Stimulated activated CD4-positive, alpha-beta T cell treated with anti-CD3 and anti-CD28 coated beads, Interleukin-12 subunit alpha, Interleukin-12 subunit beta, amount 100 ng/mL, for 24 hours (primary cell): ENCODE measurements around the gene PDZRN4.
"Not testable (repeated sequence)": the region's sequence is repeated elsewhere in the genome, so short reads cannot be mapped to it uniquely, and the experiment has no call there.

Experiments
- DNase-seq, 2 experiments: peaks; one replicate each; pipeline ENCODE4 v3.0.0-alpha.2; 2020; ENCODE audit warnings: low read depth in 2 of 2

The PDZRN4 gene

DNA sequence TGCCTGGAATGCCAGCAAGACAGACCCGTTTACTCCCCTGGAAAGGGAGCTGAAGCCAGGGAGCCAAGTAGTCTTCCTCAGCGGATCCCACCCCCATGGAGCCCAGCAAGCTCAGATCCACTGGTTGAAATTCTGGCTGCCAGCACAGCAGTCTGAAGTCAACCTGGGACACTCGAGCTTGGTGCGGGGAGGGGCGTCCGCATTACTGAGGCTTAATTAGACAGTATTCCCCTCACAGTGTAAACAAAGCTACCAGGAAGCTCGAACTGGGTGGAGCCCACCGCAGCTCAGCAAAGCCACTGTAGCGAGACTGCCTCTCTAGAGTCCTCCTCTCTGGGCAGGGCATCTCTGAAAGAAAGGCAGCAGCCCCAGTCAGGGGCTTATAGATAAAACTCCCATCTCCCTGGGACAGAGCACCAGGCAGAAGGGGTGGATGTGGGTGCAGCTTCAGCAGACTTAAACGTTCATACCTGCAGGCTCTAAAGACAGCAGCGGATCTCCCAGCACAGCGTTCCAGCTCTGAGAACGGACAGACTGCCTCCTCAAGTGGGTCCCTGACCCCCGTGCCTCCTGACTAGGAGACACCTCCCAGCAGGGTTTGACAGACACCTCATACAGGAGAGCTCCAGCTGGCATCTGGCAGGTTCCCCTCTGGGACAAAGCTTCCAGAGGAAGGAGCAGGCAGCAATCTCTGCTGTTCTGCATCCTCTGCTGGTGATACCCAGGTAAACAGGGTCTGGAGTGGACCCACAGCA lies 92.4 kb downstream of the PDZRN4 start:
- DNase-seq, result not testable (repeated sequence)

DNA sequence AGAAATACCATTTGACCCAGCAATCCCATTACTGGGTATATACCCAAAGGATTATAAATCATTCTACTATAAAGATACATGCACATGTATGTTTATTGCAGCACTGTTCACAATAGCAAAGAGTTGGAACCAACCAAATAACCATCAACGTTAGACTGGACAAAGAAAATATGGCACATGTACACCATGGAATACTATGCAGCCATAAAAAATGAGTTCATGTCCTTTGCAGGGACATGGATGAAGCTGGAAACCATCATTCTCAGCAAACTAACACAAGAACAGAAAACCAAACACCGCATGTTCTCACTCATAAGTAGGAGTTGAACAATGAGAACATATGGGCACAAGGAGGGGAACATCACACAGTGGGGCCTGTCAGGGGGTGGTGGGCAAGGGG lies 97.3 kb downstream of the PDZRN4 start:
- DNase-seq, result not testable (repeated sequence)

DNA sequence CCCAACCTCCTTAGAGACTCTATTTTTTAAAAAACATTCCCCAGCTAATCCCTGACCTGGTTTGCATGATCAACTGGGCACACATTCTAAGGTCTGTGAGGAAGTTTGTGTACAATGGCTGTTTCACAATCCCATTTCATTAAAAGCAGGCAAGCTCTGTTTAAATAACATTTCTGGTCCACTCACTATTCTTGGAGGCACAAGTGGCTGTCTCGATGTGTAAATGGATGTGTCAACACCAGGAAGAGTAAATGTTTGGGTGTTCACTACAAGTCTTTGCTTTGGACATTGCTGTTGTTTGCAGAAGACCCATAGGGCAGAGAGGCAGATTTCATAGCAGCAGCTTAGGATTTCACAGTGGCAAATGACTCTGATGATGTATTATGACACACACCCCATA lies 98.3 kb downstream of the PDZRN4 start:
- DNase-seq, result no peak

DNA sequence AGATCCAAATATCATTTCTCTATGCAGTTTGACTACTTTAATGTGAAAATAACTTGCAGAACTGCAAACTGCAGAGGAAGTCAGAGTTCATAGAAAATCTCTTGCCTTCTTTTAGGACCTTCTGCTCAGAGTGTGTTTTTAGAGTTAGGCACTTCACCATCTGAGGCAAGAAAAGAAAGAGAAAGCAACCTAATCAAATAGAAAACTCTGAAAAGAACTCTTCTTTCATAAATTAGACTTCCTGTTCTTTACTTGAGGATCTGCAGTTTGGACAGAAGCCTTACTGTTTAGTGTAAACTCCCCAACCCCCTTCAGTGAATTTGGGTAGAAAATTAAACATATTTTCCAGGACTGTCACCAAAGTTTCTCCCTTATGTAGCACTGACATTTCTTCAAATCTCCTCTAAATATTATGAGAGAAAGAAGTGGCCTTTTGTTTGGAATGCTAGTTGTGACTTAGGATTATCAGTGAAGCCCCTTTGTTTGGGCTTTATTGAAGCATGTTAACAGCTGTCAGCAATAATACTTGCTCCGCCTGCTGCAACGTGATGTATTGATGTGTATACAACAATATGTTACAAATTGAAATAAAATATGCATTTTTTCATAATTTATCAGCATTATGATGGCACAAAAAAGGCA lies 99.5 kb downstream of the PDZRN4 start:
- DNase-seq, result no peak

DNA sequence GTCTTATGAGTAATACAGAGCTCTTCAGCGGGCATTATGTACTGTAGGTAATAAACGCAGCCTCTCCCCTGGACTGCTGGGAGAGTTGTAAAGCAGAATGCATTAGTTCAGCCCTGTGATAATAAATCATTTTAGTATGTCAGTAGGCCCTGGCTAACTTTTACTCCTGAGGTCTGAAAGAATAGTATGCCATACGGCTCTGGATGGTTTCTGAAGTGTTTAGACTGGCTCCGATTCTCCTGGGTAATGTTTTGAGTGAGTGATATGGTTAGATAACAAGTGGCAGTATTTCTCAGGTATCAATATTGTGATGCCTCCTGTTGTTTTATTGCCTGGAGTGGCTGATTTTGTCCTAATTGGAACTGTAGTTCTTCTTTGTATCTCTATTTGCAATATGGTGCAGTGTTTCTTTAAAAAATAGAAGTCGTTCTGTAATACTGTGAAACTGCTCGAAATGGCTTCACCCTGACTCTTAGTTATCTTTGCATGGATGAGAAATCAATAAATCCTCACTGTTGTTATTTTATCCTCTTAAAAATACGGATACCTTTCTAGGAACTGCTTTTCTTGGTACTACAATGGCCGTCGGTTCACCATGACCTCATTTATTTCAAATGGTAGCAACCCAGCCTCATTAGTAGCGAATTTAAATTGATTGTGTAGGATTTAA lies 100.2 kb downstream of the PDZRN4 start:
- DNase-seq, result no peak

DNA sequence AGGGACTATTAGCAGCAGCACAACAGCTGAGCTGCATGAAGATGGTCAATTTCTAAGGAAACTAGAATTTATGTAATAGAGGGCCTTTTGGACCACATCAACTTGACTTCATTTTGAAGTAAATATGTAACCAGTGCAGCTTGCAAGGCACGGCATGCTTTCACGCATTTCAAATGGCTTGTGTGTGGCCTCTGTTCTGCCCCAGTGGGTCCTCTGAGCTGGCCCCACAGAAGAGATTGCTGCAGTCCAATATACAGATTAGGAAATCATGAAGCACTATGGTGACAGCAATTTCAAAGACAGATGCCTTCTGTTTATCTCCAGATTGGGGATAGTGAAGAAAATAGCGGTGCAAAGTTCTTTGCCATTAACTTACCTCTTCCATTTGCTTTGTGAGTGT lies 101.4 kb downstream of the PDZRN4 start:
- DNase-seq, result no peak

DNA sequence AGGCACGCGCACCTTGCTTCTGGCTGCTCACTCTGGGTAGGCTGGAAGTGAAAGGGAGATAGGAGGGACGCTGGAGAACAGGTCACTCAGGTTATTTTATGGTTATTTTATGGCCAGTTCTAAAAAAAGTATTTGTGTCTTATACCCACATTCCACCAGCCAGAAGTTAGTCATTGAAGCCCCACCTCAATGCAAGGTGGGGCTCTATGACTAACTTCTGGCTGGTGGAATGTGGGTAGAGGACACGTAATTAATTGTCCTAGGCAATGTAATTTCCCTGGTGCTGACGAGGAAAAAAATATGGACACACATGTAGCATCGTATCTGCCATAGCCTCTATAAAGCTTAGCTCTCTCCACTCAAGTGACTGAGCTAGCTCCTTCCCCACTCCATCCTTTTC lies 104.9 kb downstream of the PDZRN4 start:
- no peak for DNase-seq

DNA sequence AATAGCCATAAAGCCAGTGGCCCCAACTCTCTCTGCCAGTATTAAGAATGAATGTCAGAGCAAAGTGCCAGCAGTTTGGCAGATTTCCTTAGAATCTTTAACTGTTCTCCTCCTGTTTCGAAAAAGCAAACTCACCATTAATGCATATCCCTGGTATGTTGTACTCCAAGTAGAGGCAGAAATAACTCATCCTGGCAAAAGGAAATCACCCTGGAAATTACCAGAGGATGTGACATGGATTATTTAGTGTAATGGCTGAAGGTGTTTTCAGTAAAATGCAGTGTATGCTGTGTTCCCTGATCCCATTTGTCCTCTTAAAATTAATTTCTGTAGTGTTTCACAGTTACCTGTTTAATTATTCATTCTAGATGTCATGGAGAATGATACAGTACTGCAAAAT lies 105.3 kb downstream of the PDZRN4 start:
- DNase-seq, result no peak

DNA sequence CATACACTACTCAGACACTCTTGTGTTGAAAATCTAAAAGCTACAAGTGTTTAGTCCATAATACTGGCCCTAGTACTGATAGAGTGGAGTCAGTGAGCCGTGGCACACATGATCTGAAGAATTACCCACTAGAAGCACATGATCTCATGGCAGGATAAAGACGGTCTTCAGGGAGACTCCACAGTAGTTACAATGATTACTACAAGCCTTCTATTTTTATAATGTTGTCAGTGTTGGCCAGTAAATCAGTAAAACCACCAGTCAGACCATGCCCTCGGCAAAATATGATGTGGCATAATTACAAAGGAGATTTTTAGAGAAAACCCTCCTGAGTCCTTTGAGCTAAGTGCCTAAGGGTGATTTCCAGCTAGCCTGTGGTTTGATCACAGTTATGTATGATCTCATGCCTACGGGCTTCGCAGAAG lies 114.9 kb downstream of the PDZRN4 start:
- no peak for DNase-seq

DNA sequence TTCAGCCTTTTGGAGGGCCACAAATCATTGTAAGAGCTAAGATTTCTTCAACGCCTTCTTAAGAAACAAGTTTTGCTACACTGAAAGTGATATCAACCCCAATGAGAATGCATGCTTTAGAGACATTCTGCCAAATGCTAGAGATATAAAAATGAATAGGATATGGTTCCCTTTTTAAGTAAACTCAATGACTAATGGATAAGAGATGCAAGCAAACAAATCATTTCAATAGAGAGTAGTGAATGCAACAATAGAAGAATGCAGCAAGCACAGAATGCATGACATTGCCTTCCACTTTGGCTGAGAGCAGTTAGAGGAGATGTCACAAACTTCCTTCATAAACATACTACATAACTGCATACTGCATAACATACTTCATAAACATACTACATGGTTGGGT lies 116.4 kb downstream of the PDZRN4 start:
- DNase-seq, result no peak

DNA sequence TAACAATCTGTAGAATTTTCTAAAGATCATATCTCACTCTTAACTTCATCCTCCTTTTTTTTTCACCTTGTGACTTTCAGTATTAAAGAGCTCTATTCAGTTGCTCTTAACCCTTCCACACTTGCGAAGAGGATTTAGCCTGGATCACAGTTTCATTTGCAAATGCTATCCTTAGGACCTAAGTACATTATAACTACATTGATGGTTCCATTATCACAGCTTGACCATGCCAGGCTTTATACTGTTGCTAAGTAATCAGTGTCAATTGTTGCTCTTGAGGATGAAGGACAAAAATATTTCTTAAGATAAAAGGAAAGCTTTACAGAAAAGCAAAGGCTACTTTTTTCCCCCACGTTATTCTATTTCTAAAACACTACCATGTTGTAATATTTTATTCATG lies 122.2 kb downstream of the PDZRN4 start:
- DNase-seq, result no peak

DNA sequence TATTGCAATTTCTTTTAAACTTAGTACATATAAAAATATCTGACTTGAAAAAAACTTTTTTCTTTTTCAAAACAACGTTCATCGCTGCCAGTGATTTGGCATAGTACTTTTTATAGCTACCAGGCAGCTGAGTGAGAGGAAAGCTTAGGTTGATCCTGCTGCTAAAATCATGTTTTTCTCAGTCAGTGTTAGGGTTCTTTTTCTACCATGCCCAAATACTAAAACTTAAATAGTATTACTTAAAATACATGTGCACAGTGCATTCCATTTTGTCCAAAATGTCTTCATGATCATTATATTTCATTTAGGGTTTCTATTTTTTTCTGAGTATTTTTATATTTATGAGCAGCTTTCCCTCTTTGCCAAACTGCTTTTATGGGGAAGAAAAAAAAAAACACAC lies 123.8 kb downstream of the PDZRN4 start:
- no peak for DNase-seq

DNA sequence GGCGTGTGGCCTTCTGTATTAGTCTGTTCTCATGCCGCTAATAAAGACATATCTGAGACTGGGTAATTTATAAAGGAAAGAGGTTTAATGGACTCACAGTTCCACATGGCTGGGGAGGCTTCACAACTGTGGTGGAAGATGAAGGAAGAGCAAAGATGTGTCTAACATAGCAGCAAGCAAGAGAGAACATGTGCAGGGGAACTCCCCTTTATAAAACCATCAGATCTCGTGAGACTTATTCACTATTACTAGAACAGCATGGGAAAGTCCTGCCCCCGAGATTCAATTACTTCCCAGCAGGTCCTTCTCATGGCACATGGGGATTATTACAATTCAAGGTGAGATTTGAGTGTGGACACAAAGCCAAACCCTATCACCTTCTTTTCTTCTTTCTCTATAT lies 124.3 kb downstream of the PDZRN4 start:
- not testable (repeated sequence) for DNase-seq

DNA sequence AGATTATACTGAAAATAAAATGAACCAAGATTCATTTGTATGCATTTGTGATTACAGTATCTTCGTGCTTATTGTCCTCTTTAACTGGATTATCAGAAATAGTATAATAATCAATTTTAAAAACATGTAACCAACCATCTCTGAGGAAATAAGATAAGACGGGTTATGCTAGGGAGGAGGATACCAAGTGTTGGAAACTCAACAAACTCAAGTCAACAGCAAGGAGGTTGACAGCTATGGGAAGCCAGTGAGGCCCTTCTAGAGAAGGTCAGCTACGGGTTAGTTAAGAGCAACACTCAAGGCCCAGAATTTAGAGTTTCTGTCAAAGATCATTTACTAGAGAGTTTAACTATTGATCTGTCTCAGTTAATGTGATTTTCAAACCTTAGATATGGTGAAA lies 137.2 kb downstream of the PDZRN4 start:
- no peak for DNase-seq

DNA sequence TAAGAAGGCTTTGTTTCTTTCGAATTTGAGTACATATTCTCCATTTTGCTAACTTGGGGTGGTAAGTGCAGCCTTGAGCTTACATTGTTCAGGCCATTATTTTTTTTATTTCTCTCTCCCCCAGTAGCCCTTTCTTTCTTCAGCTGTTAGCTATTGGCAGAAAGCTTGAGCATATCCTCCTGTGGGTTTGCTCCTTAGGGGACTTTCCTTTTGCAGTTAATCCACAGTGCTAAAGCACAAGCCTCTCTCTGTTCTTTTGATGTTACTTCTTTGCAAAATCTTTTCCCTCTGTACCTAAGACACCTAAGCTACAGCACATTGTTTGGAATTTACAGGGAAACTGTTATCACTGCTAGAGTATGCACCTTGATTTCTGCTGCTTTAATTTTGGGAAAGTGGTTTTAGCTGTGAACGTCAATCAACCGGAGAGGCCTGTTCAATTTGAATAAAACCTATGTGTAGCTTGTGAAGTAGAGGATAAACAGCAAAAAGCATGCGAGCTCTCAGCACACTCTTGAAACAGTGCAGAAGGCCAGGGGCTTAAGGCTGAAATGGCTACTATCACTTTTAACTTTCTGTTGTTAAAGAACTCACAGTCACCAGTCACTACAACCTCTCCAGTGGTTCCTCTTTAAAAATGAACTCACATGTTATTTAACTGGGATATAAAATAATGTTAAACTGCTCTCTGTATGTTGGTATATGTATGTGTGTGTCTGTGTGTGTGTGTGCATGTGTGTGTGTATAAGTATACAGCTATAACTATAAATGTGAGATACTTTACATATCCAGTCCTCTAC lies 139.2 kb downstream of the PDZRN4 start:
- DNase-seq, result no peak

DNA sequence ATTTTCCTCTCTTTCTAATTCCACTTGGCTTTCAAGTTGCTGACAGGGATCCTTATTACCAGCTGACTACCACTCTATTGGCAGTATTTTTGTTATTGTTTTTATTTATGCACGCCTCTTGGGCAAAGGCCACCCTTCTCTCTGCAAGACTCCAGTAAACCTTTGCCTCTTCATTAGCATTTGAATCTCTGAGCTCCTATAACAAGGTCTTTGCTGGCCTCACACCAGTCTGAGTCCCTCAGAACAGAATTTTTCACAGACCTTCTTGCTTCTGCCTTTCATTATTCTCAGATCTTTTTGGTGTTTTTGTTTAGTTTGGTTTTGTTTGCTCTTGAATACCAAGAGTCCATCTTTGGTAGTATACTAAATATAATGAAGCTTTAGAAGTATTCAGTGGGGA lies 145.9 kb downstream of the PDZRN4 start:
- DNase-seq, result no peak

DNA sequence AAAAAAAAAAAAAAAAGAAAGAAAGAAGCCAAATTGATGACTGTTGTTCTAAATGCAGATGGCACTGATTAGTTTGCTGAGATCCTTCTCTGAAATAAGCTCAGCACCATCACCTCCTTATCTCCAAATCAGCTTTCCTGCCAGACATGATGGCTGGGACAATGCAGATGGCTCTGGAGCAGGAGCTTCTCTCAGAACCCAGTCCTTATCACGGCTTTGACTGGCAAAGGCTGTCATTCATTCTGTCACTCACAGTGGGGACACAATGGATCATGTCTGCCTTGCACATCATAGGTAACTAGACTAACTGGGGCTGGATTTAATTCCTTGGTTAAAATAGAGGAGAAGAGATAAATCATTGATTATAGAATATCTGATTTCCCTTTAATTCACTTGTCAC lies 146.3 kb downstream of the PDZRN4 start:
- no peak for DNase-seq

DNA sequence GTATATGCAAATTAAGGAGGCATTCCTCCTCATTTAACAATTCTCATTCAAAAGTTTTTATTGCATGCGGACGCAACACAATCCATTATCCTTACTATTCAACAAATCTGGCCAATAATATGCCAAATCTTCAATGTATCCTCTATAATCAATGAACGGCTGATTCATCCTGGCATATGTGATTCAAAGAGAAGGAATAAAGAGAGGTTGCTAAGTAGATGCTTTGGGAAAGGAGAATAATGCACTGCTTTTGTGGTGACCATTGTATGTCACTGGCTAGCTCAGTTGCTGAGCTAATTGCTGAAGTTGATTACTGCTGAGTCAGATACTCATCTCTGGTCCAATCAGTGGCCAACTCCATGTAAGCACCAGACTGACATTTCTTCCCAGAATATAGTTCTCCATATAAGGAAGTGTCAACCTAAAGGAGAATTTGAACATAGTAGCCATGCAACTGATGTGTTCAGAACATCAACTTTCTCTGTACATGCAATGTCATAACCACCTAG lies 148.0 kb downstream of the PDZRN4 start:
- DNase-seq, result no peak

DNA sequence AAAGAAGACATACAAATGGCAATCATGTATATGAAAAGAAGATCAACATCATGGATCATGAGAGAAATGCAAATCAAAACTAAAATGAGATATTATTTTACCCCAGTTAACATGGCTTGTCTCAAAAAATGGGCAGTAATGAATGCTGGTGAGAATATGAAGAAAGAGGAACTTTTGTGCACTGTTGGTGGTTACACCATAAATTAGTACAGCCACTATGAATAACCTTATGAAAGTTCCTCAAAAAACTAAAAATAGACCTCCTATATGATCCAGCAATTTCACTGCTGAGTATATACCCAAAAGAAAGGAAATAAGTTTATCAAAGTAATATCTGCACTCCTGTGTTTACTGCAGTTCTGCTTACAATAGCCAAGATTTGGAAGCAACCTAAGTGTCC lies 151.7 kb downstream of the PDZRN4 start:
- DNase-seq, result no peak

DNA sequence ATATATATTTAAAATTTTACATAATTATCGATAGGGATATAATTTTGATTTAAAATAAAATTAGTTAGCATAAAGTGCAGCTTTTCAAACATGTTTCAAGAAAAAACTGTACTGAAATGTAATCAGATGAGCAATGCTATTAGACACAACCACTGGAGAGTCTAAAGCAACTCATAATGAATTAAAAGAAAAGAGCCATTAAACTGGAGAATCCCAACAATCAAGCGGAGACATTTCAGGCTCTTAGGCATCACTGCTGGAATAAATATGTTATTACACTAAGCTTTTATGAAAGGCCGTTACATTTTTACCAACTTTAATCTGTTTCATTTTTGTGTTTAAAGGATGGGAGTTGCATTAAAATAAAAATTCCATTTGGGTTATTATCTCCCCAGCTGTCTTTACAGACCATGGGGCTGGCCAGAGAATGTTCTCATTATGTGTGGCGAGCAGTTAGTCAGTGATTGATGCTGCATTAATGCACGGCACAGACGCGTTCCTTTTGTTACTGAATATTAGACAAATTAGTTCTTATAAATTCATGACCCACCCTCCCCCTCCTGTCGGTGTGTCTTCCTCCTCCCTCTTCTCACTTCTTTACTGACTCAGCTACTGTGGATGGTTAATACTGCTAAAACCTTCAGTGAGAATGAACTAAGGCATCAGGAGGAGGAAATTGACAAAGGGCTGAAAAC lies 156.8 kb downstream of the PDZRN4 start:
- DNase-seq, result no peak

DNA sequence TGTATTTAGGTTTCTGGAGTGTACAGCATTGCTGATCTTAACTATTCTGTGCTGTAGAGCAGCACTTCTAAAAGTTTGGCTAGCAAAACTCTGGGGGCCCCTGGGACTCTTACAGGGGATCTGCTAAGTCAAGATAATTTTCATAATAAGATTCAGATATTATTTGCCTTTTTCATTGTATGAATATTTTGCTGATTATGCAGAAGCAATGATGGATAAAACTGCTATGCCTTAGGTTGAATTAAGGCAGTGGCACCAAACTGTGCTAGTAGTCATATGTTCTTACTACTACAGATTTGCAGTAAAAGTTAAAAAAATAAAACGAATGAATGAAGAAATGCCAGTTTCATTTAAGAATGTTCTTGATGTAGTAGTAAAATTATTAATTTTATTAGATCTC lies 160.1 kb downstream of the PDZRN4 start:
- DNase-seq, result no peak
